DND-41 (cell line): Measurements from ENCODE around the gene RGS6.

Source experiments
- EZH2 ChIP-seq: IDR thresholded peaks from 3 replicates; pipeline ENCODE4 v1.6.1; 2012; ENCODE audit warnings: borderline replicate concordance, low read depth, mild to moderate bottlenecking, moderate library complexity, low read length, inconsistent platforms; ENCODE audit not compliant: severe bottlenecking
- TF ChIP-seq, protein P1 (sequence below): IDR thresholded peaks from 2 replicates; pipeline ENCODE4 v1.5.1; 2012; ENCODE audit warnings: borderline replicate concordance, low read length, moderate library complexity, mild to moderate bottlenecking; ENCODE audit not compliant: poor library complexity, severe bottlenecking; ENCODE audit errors: extremely low read depth

DNA sequence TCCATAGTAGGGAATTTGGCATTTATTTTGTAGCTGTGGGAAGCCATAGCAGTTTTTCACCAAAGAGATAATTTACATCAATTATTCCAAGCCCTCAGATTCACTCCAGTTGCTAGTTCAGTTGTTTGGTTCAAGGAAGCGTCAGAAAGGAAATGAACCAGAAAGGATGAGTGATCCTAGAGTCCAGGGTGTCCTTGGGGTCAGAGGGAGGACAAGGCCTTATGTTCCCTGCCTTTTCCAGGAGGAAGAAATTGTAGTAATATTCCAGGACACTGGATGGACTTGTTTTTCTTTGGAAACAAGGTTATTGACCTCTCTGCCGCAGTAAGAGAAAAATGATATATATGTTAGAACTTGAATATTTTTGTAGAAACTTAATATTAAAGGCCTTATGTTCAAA is 409.5 kb downstream of the RGS6 start:
- TF ChIP-seq, protein P1, sequence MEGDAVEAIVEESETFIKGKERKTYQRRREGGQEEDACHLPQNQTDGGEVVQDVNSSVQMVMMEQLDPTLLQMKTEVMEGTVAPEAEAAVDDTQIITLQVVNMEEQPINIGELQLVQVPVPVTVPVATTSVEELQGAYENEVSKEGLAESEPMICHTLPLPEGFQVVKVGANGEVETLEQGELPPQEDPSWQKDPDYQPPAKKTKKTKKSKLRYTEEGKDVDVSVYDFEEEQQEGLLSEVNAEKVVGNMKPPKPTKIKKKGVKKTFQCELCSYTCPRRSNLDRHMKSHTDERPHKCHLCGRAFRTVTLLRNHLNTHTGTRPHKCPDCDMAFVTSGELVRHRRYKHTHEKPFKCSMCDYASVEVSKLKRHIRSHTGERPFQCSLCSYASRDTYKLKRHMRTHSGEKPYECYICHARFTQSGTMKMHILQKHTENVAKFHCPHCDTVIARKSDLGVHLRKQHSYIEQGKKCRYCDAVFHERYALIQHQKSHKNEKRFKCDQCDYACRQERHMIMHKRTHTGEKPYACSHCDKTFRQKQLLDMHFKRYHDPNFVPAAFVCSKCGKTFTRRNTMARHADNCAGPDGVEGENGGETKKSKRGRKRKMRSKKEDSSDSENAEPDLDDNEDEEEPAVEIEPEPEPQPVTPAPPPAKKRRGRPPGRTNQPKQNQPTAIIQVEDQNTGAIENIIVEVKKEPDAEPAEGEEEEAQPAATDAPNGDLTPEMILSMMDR = no peak
- no peak for TF ChIP-seq EZH2
